MCF 10A (cell line): Measurements from ENCODE around the gene CABLES1. TPM values are rescaled to one million over a fixed set of nuclear protein-coding genes. Genes with fewer than 3 reads are reported as not detected.

ENCODE experiments used
- BruUV-seq: library from RNA; stranded (reverse); fragments of 400-500 nt; replicated peaks from 2 replicates; lab custom pipeline; 2021; lab: Mats Ljungman, UMichigan
- CTCF ChIA-PET: fragments of 300-600 bp; sonication (Branson Sonifier 250); formaldehyde crosslinking; extraction: SDS; loops from one replicate; lab custom pipeline; 2021; ENCODE audit warnings: antibody characterized with exemption, inconsistent platforms; lab: Yijun Ruan, JAX
- POLR2A ChIA-PET: fragments of 300-600, 350-650 bp; sonication (Branson Sonifier 250); formaldehyde crosslinking; extraction: SDS; loops from one replicate; lab custom pipeline; 2020; ENCODE audit warnings: antibody characterized with exemption, inconsistent platforms; lab: Yijun Ruan, JAX
- DNase-seq: peaks from one replicate; pipeline ENCODE4 v3.0.0-alpha.2; 2018; ENCODE audit not compliant: unreplicated experiment
- H3K27ac Mint-ChIP-seq: one replicate; pipeline ENCODE4 v1.8.0; 2022; ENCODE audit warnings: mild to moderate bottlenecking, low read depth, mixed read lengths; ENCODE audit not compliant: unreplicated experiment
- H3K27me3 Mint-ChIP-seq: one replicate; pipeline ENCODE4 v1.8.0; 2022; ENCODE audit warnings: mixed read lengths; ENCODE audit not compliant: insufficient read depth, unreplicated experiment
- H3K36me3 Mint-ChIP-seq: one replicate; pipeline ENCODE4 v1.8.0; 2022; ENCODE audit warnings: mild to moderate bottlenecking, moderate library complexity, mixed read lengths; ENCODE audit not compliant: insufficient read depth, unreplicated experiment
- H3K4me1 Mint-ChIP-seq: one replicate; pipeline ENCODE4 v1.8.0; 2022; ENCODE audit warnings: mixed read lengths; ENCODE audit not compliant: insufficient read depth, unreplicated experiment
- H3K4me3 Mint-ChIP-seq: one replicate; pipeline ENCODE4 v1.8.0; 2022; ENCODE audit warnings: mild to moderate bottlenecking, moderate library complexity, mixed read lengths; ENCODE audit not compliant: unreplicated experiment
- H3K9me3 Mint-ChIP-seq: one replicate; pipeline ENCODE4 v1.8.0; 2022; ENCODE audit warnings: mixed read lengths; ENCODE audit not compliant: unreplicated experiment
- intact Hi-C: fragments of 100-400 bp; cut with micrococcal nuclease; formaldehyde crosslinking; loops from 2 replicates; pipeline ENCODE4 v1.14.1; 2022
- total RNA-seq: library from RNA; stranded (reverse); gene quantifications from 2 replicates; pipeline ENCODE4 v1.2.3, GENCODE V29; 2022
- TF ChIP-seq, protein P1 (sequence below): fragments of 200-600 bp; IDR thresholded peaks from one replicate; pipeline ENCODE4 v1.8.0; 2022; ENCODE audit warnings: antibody characterized with exemption, mild to moderate bottlenecking; ENCODE audit not compliant: unreplicated experiment

Gene CABLES1
- total RNA-seq, 1 experiment from 2014 or later, result 3.2 TPM

DNA sequence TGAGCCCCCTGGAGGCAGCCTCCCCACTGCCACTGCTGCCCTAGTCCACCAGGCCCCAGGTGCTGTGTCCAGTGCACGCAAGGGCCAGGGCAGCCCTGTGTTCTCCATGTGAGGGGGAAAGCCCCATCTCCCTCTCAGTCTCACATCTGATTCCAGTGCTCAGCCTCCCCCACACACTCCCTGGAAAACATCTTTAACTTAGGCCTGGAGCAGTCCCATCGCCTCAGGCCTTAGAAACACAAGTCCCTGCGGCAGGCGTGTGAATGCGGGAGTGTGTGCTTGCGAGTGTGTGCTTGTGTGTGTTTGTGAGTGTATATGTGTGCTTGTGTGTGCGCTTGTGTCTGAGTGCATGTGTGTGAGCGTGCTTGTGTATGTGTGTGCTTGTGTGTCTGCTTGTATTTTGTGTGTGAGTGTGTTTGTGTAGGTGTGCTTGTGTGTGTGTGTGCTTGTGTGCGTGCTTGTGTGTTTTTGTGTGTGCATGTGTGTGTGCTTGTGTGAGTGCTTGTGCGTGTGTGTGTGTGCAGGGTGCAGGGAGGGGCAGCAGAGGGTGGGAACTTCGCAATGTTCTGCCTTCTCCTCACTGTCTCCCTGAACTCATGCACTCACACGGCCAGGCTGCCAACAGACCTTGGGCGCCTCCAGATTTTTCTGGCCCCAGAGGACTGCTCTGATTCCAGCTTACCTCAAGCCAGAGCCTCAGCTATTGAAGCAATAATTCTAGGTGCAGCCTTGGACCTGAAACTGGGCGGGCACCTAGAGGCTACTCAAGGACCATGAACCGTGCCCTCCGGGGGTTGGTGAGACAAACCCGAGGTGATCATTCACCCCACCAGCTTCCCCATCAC lies 139.6 kb downstream of the CABLES1 start:
- H3K4me3 Mint-ChIP-seq, result no peak overlapping the region
- ChIA-PET CTCF (interaction anchor here (0.8 kb wide), 1 partner anchor 27 kb away, joined by 3 read pairs; no protein-coding TSS in a partner anchor), POLR2A (no interaction called here)
- no peak overlapping the region for H3K27ac Mint-ChIP-seq
- TF ChIP-seq, protein P1, sequence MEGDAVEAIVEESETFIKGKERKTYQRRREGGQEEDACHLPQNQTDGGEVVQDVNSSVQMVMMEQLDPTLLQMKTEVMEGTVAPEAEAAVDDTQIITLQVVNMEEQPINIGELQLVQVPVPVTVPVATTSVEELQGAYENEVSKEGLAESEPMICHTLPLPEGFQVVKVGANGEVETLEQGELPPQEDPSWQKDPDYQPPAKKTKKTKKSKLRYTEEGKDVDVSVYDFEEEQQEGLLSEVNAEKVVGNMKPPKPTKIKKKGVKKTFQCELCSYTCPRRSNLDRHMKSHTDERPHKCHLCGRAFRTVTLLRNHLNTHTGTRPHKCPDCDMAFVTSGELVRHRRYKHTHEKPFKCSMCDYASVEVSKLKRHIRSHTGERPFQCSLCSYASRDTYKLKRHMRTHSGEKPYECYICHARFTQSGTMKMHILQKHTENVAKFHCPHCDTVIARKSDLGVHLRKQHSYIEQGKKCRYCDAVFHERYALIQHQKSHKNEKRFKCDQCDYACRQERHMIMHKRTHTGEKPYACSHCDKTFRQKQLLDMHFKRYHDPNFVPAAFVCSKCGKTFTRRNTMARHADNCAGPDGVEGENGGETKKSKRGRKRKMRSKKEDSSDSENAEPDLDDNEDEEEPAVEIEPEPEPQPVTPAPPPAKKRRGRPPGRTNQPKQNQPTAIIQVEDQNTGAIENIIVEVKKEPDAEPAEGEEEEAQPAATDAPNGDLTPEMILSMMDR, result no peak
- no TSS peak for BruUV-seq
- peaks cover 6% of the 10 kb centered on the region for H3K36me3 Mint-ChIP-seq
- no peaks in the 10 kb centered on the region for H3K4me1 Mint-ChIP-seq
- H3K27me3 Mint-ChIP-seq, result no peaks in the 10 kb centered on the region
- DNase-seq, result no peak
- peaks cover 17% of the 10 kb centered on the region for H3K9me3 Mint-ChIP-seq
- intact Hi-C loops, result no loop called here

DNA sequence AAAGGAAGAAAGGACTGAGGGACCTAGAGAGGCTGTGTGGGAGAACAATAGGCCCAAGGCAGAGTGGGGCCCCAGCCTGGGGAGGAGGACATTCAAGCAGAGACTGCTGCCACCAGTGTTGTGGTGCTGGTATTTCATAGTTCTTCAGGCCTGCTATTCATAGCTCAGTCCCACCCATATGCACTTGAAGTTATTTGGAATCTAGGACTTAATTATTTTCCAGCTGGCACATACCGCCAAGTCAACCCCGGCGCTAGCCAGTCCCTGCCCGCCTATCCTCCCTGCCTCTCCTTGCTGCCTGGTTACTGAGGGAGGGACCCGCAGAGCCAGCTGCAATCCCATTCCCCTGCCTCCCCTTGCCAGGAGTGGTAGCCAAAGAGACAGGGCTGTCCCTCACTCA lies 141.2 kb downstream of the CABLES1 start:
- Mint-ChIP-seq H3K27ac (no peak overlapping the region), H3K4me3 (no peak overlapping the region)
- CTCF ChIA-PET, result no interaction called here

DNA sequence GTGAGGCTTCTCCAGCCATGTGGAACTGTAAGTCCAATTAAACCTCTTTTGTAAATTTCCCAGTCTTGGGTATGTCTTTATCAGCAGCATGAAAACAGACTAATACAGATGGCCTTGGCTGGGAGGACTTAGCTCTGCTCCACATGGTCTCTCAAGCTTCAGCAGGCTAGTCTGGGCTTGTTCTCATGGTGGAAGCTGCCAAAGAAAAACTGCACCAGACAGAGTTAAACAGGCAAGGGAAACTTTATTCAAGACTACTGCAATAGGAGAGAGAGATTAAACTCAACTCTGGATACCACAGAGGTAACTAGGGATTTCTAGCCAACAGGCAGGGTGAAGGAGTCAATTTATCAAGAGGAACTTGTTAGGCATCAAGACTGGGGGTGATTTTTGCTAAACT lies 142.1 kb downstream of the CABLES1 start:
- Mint-ChIP-seq H3K9me3 (peaks cover 17% of the 10 kb centered on the region), H3K27ac (peak overlapping the region; percentile 54), H3K27me3 (no peaks in the 10 kb centered on the region), H3K4me3 (no peak overlapping the region), H3K4me1 (peaks cover 8% of the 10 kb centered on the region), H3K36me3 (peaks cover 6% of the 10 kb centered on the region)
- TF ChIP-seq, protein P1, result no peak
- CTCF ChIA-PET, result no interaction called here
- POLR2A ChIA-PET, result no interaction called here
- DNase-seq, result no peak
- intact Hi-C loops, result no loop called here
- no TSS peak for BruUV-seq

More for the DNA sequence above, 141.2 kb downstream of the CABLES1 start:
- peaks cover under 1% of the 10 kb centered on the region for H3K4me1 Mint-ChIP-seq
- TF ChIP-seq, protein P1, result no peak
- H3K36me3 Mint-ChIP-seq, result peaks cover 6% of the 10 kb centered on the region
- peaks cover 17% of the 10 kb centered on the region for H3K9me3 Mint-ChIP-seq
- no peaks in the 10 kb centered on the region for H3K27me3 Mint-ChIP-seq
- no TSS peak for BruUV-seq
- POLR2A ChIA-PET, result interaction anchor here (0.6 kb wide), 1 partner anchor 81 kb away, joined by 6 read pairs; no protein-coding TSS in a partner anchor
- DNase-seq, result no peak
- intact Hi-C loops, result no loop called here

DNA sequence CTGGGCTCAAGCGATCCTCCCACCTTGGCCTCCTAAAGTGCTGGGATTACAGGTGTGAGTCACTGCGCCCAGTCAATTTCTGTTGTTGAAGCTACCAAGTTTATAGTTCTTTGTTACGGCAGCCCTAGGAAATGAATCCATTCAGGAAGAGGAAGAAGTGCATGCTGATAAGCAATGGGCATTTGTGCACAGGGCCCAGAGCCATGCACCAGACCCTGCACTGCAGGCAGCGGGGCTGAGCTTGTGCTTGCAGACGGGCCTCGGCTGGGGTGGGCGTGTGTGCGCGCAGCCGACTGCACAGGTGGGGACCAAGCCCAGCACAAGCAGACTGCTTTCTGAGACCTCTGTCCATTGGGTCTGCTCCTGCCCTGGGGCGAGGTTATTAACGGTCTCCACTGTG lies 144.6 kb downstream of the CABLES1 start:
- CTCF ChIA-PET, result no interaction called here
- POLR2A ChIA-PET, result no interaction called here
- intact Hi-C loops, result no loop called here
- Mint-ChIP-seq H3K4me3 (no peak overlapping the region), H3K27ac (no peak overlapping the region), H3K27me3 (no peaks in the 10 kb centered on the region), H3K4me1 (peaks cover 19% of the 10 kb centered on the region), H3K9me3 (peaks cover 17% of the 10 kb centered on the region), H3K36me3 (peaks cover 6% of the 10 kb centered on the region)
- TF ChIP-seq, protein P1, result no peak
- DNase-seq, result no peak
- no TSS peak for BruUV-seq
